PC-3 (cell line): ENCODE results near the gene SCARB1.

ENCODE experiments used
- CTCF ChIP-seq: fragments of 300-600 bp; sonication (generic); conservative IDR thresholded peaks from 2 replicates; pipeline ENCODE4 v1.5.1; 2017; ENCODE audit warnings: antibody characterized with exemption, low read depth, mild to moderate bottlenecking, low read length
- EZH2 ChIP-seq: fragments of 300-600 bp; sonication (generic); IDR thresholded peaks from one replicate; pipeline ENCODE4 v1.6.1; 2017; ENCODE audit warnings: antibody characterized with exemption, mild to moderate bottlenecking, low read length; ENCODE audit not compliant: unreplicated experiment
- EZH2phosphoT487 ChIP-seq: fragments of 300-600 bp; sonication (generic); IDR thresholded peaks from 2 replicates; pipeline ENCODE4 v1.6.1; 2018; ENCODE audit warnings: mild to moderate bottlenecking, antibody characterized with exemption, low read length, borderline replicate concordance

GRCh38 chr12:124742678-124743077 lies 121.0 kb downstream of the SCARB1 start:
- TF ChIP-seq CTCF, result no peak
- TF ChIP-seq EZH2phosphoT487, result no peak
- no peak for TF ChIP-seq EZH2
